ENCODE results near the gene ZNF430. TPM values are rescaled to one million over a fixed set of nuclear protein-coding genes. Genes with fewer than 3 reads are reported as not detected.

ZNF430 gene
- total and polyA plus RNA-seq, 2 experiments from 2014 or later, result 13.1 to 20.0 TPM

DNA sequence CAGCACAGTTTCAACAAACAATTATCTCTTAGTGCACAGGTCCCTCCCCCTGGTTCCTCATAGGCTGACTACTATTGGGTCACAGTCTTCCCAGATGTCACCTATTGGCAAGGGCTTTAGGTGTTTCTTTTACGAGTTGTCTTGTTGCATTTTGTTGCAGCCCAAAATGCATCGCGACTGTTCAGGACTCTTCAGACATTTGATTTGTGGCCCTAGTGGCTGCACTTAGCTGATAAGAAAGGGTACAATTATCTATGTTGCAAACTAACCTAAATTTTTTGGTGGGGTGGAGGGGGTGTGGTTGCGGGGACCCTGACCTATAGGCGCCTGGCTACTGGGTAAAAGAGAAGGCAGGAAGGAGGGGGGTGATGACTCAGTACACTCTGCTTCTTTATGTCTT, 32.4 kb downstream of the ZNF430 start (continued):
- TF ChIP-seq ZNF114 (CRISPR knock-in tag; IDR thresholded peaks at IDR 0.05) (no peak), STAT1 (IDR thresholded peaks at IDR 0.05; ENCODE audit: unreplicated experiment) (no peak), NANOG (IDR thresholded peaks at IDR 0.05; ENCODE audit: borderline replicate concordance) (no peak), CTCF (conservative IDR thresholded peaks at IDR 0.05; ENCODE audit: low read depth in 2 of 2) (no peak), JUNB (IDR thresholded peaks at IDR 0.05; ENCODE audit: unreplicated experiment) (no peak), POLR2AphosphoS5 (IDR thresholded peaks at IDR 0.05; ENCODE audit: low read depth) (no peak), CREB1 (CRISPR knock-in tag; IDR thresholded peaks at IDR 0.05; ENCODE audit: low read depth) (no peak)
- TF ChIP-seq, protein P1, sequence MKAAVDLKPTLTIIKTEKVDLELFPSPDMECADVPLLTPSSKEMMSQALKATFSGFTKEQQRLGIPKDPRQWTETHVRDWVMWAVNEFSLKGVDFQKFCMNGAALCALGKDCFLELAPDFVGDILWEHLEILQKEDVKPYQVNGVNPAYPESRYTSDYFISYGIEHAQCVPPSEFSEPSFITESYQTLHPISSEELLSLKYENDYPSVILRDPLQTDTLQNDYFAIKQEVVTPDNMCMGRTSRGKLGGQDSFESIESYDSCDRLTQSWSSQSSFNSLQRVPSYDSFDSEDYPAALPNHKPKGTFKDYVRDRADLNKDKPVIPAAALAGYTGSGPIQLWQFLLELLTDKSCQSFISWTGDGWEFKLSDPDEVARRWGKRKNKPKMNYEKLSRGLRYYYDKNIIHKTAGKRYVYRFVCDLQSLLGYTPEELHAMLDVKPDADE (IDR thresholded peaks at IDR 0.05), result no peak

DNA sequence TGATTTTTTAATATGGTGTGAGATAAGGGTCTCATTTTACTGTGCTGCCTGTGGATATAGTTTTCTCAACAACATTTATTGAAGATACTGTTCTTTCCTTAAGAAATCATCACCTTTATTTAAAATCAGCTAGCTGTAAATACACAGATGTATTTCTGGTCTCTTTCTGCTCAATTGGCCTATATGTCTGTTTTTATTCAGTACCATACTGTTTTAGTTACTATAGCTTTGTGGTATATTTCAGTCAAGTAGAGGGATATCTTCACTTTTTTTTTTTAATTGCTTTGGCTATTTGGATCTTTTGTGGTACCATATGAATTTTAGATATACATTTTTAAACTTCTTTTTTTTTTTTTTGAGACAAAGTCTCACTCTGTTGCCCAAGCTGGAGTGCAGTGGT, 44.9 kb downstream of the ZNF430 start:
- Histone ChIP-seq H3K4me2 (no peak overlapping the region), H3K9me2 (ENCODE audit: insufficient read depth) (no peaks in the 10 kb centered on the region), H3K27me3 (ENCODE audit: insufficient read depth) (no peaks in the 10 kb centered on the region), H3K27ac (ENCODE audit: low read depth) (no peak overlapping the region), H4K20me1 (replicated peaks; ENCODE audit: insufficient read depth) (no peaks in the 10 kb centered on the region), H2AFZ (no peak overlapping the region), H3K36me3 (ENCODE audit: insufficient read depth) (no peaks in the 10 kb centered on the region), H3K79me2 (replicated peaks; ENCODE audit: insufficient read depth) (no peaks in the 10 kb centered on the region), H3F3A (replicated peaks; ENCODE audit: low read depth) (no peaks in the 10 kb centered on the region), H3K4me3 (no peak overlapping the region), H3K4me1 (ENCODE audit: insufficient read depth) (no peaks in the 10 kb centered on the region)
- H3K9me3 Mint-ChIP-seq, result peaks cover 9% of the 10 kb centered on the region; the same call in 1 of the 3 replicates
- H3K4me1 Mint-ChIP-seq, result no peaks in the 10 kb centered on the region
- H3K27me3 Mint-ChIP-seq (ENCODE audit: insufficient read depth, low read depth, poor library complexity), result peaks cover 3% of the 10 kb centered on the region
- no peak overlapping the region for H3K4me3 Mint-ChIP-seq
- DNase-seq (ENCODE audit: low spot score) (no peak), ATAC-seq (no peak)
- H3K27ac Mint-ChIP-seq, result no peak overlapping the region
- H3K36me3 Mint-ChIP-seq (ENCODE audit: low read depth), result peaks cover 22% of the 10 kb centered on the region
- TF ChIP-seq NANOG (IDR thresholded peaks at IDR 0.05; ENCODE audit: borderline replicate concordance) (no peak), STAT1 (IDR thresholded peaks at IDR 0.05; ENCODE audit: unreplicated experiment) (no peak)

DNA sequence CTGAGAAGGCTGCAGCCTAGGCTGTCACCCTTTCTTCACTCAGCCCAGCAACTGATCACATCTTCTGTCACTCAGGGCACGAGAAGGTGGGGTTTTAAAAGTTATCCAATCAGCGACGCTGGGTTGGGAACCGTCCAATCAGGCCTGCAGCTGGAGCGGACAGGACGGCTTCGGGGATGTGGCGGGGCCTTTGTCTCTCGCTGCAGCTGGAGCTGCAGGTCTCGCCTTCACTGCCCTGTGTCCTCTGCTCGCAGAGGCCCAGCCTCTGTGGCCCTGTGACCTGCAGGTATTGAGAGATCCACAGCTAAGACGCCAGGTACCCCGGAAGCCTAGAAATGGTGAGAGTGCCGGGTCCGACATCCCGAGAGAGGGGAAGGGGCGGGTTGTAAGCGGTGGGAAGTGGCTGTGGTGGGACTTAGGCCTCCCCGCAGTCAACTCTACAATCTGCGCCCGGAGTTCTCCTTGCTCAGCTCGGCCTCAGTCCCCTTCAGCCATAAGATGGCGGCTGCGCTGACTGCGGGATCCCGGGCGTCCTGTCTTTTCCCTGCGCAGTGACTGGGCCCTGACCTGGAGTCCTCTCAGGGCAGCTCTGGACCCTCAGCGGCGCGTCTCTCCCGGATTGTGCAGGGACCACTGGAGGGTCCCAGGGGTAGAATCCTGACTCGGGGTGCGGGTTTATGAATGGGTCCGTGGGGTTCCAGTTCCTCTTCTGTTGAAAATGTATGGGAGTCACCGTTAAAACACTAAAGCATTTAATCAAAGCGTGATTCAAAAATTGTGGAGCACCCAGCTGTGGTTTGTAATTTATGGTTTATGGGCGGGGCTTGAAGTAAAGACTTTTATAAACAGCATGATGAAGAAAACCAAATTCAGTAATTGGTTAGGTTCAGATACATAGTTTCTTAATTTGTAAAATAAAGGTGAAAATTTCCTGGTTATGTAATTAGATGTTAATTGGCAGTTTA, 61.8 kb downstream of the ZNF430 start, which contains the start of gene ZNF714:
Gene ZNF714 (plus strand): TSS at position 193 of the 965 bp plus-strand sequence. CDS start 16,066 bp downstream, outside the sequence.
- no peaks in the 10 kb centered on the region for H3K27me3 ChIP-seq (ENCODE audit: insufficient read depth)
- peak within 1 kb of the TSS; percentile 97 for H3K27ac Mint-ChIP-seq
- 0 out of 2 replicates have a peak, but pooled peaks cover 2% of the 10 kb centered on the region for H3F3A ChIP-seq (replicated peaks; ENCODE audit: low read depth)
- H3K27ac ChIP-seq (ENCODE audit: low read depth), result peak within 1 kb of the TSS; percentile 85; the same call in 1 of the 2 replicates
- peaks cover 6% of the 10 kb centered on the region for H3K27me3 Mint-ChIP-seq (ENCODE audit: insufficient read depth, low read depth, poor library complexity)
- H3K4me1 ChIP-seq (ENCODE audit: insufficient read depth), result no peaks in the 10 kb centered on the region; the same call in 1 of the 2 replicates
- peak within 1 kb of the TSS; percentile 61 for H3K4me3 ChIP-seq
- DNase-seq (ENCODE audit: low spot score) (peak; percentile 95), ATAC-seq (peak; percentile 97)
- H3K9me3 Mint-ChIP-seq, result no peaks in the 10 kb centered on the region
- H3K9me2 ChIP-seq (ENCODE audit: insufficient read depth), result no peaks in the 10 kb centered on the region
- 0 out of 2 replicates have a peak, but pooled peaks cover 3% of the 10 kb centered on the region for H4K20me1 ChIP-seq (replicated peaks; ENCODE audit: insufficient read depth)
- no peaks in the 10 kb centered on the region for H3K36me3 ChIP-seq (ENCODE audit: insufficient read depth)
- peak within 1 kb of the TSS; percentile 97 for H3K4me3 Mint-ChIP-seq
- no peak within 1 kb of the TSS for H2AFZ ChIP-seq
- H3K36me3 Mint-ChIP-seq (ENCODE audit: low read depth), result peaks cover 34% of the 10 kb centered on the region
- peaks cover 12% of the 10 kb centered on the region for H3K4me1 Mint-ChIP-seq
- peaks cover 32% of the 10 kb centered on the region for H3K79me2 ChIP-seq (replicated peaks; ENCODE audit: insufficient read depth)
- H3K4me2 ChIP-seq, result peak within 1 kb of the TSS; percentile 60
- TF ChIP-seq, protein P2, sequence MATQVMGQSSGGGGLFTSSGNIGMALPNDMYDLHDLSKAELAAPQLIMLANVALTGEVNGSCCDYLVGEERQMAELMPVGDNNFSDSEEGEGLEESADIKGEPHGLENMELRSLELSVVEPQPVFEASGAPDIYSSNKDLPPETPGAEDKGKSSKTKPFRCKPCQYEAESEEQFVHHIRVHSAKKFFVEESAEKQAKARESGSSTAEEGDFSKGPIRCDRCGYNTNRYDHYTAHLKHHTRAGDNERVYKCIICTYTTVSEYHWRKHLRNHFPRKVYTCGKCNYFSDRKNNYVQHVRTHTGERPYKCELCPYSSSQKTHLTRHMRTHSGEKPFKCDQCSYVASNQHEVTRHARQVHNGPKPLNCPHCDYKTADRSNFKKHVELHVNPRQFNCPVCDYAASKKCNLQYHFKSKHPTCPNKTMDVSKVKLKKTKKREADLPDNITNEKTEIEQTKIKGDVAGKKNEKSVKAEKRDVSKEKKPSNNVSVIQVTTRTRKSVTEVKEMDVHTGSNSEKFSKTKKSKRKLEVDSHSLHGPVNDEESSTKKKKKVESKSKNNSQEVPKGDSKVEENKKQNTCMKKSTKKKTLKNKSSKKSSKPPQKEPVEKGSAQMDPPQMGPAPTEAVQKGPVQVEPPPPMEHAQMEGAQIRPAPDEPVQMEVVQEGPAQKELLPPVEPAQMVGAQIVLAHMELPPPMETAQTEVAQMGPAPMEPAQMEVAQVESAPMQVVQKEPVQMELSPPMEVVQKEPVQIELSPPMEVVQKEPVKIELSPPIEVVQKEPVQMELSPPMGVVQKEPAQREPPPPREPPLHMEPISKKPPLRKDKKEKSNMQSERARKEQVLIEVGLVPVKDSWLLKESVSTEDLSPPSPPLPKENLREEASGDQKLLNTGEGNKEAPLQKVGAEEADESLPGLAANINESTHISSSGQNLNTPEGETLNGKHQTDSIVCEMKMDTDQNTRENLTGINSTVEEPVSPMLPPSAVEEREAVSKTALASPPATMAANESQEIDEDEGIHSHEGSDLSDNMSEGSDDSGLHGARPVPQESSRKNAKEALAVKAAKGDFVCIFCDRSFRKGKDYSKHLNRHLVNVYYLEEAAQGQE (IDR thresholded peaks at IDR 0.05; ENCODE audit: unreplicated experiment), result no peak
- TF ChIP-seq ZNF114 (CRISPR knock-in tag; IDR thresholded peaks at IDR 0.05) (no peak), STAT1 (IDR thresholded peaks at IDR 0.05; ENCODE audit: unreplicated experiment) (no peak), CTCF (conservative IDR thresholded peaks at IDR 0.05; ENCODE audit: low read depth in 2 of 2) (no peak), POLR2AphosphoS5 (IDR thresholded peaks at IDR 0.05; ENCODE audit: low read depth) (peak; percentile 88)

Data from GM23338 (cell line).